Cardiac fibroblast (primary cell): ENCODE measurements around the gene CERK.

ENCODE experiments used
- DNase-seq, 2 donors: peaks; one replicate each; pipeline versions ENCODE4 v3.0.0 to v3.0.0-alpha.2; 2010; ENCODE audit warnings: low read depth in 2 of 2
- H3K4me3 ChIP-seq, 2 donors: replicated peaks in 1 of 2; 1 replicate in 1 of 2; 2 replicates in 1 of 2; pipeline ENCODE4 v1.5.1; 2011; ENCODE audit warnings: low read depth in 2 of 2, low read length in 2 of 2, mild to moderate bottlenecking in 2 of 2, moderate library complexity in 1 of 2
- CTCF ChIP-seq: IDR thresholded peaks from one replicate; pipeline ENCODE4 v1.5.1; 2011; ENCODE audit warnings: low read depth, mild to moderate bottlenecking, low read length, inconsistent platforms

The CERK gene

GRCh38 chr22:46688949-46689348 lies 49.1 kb downstream of the CERK start:
- no peak for DNase-seq
- TF ChIP-seq CTCF: no peak
- no peak overlapping the region for H3K4me3 ChIP-seq

- no peak for TF ChIP-seq CTCF
- no peak for DNase-seq
- no peak overlapping the region for H3K4me3 ChIP-seq
Measured at GRCh38 chr22:46687460-46687859, 50.6 kb downstream of the CERK start.

GRCh38 chr22:46687048-46687444 lies 51.0 kb downstream of the CERK start:
- no peak for TF ChIP-seq CTCF
- no peak overlapping the region for H3K4me3 ChIP-seq
- no peak for DNase-seq

GRCh38 chr22:46686221-46687047 lies 51.6 kb downstream of the CERK start:
- no peak for DNase-seq
- no peak overlapping the region for H3K4me3 ChIP-seq
- no peak for TF ChIP-seq CTCF

GRCh38 chr22:46684706-46685105 lies 53.3 kb downstream of the CERK start:
- no peak overlapping the region for H3K4me3 ChIP-seq
- TF ChIP-seq CTCF: no peak
- DNase-seq: no peak

- DNase-seq: no peak
- H3K4me3 ChIP-seq: no peak overlapping the region
- TF ChIP-seq CTCF: no peak
Measured at GRCh38 chr22:46682011-46682731, 55.9 kb downstream of the CERK start.
